H1 (cell line): ENCODE measurements around the gene DOCK9.

ENCODE experiments used
- BCL11A ChIP-seq, 2 experiments: IDR thresholded peaks; one replicate each; pipeline ENCODE4 v1.6.1; 2011; ENCODE audit warnings: low read depth in 2 of 2, low read length in 2 of 2, mild to moderate bottlenecking in 2 of 2
- EZH2 ChIP-seq: fragments of 200-600 bp; sonication (generic); IDR thresholded peaks from 2 replicates; pipeline ENCODE4 v1.7.1; 2012; ENCODE audit warnings: low read depth, mild to moderate bottlenecking, moderate library complexity, low read length, inconsistent platforms; ENCODE audit not compliant: severe bottlenecking
- GABPA ChIP-seq: IDR thresholded peaks from 2 replicates; pipeline ENCODE4 v1.6.1; 2011; ENCODE audit warnings: mild to moderate bottlenecking, low read length, moderate library complexity, borderline replicate concordance; ENCODE audit not compliant: insufficient read depth
- NRF1 ChIP-seq: IDR thresholded peaks from 2 replicates; pipeline ENCODE4 v1.6.1; 2011; ENCODE audit warnings: mild to moderate bottlenecking, low read depth, low read length, improper control_type of control experiment
- POLR2AphosphoS5 ChIP-seq: IDR thresholded peaks from 2 replicates; pipeline ENCODE4 v1.6.1; 2011; ENCODE audit warnings: low read depth, low read length
- SIN3A ChIP-seq, 2 experiments: IDR thresholded peaks in 1 of 2; conservative IDR thresholded peaks in 1 of 2; 2 replicates each; pipeline ENCODE4 v1.6.1; 2011 to 2012; ENCODE audit warnings: low read length in 2 of 2, improper control_type of control experiment in 1 of 2, low read depth in 1 of 2, mild to moderate bottlenecking in 1 of 2
- TBP ChIP-seq: IDR thresholded peaks from 2 replicates; pipeline ENCODE4 v1.6.1; 2011; ENCODE audit warnings: low read depth, low read length, improper control_type of control experiment
- YY1 ChIP-seq: IDR thresholded peaks from 2 replicates; pipeline ENCODE4 v1.6.1; 2011; ENCODE audit warnings: low read depth, mild to moderate bottlenecking, low read length
- TF ChIP-seq, protein P1 (sequence below), 3 experiments: IDR thresholded peaks; 1 replicate in 2 of 3; 2 replicates in 1 of 3; pipeline versions ENCODE4 v1.5.1 to v1.6.1; 2011; ENCODE audit warnings: low read length in 3 of 3, mild to moderate bottlenecking in 3 of 3, inconsistent platforms in 2 of 3, low read depth in 1 of 3, moderate library complexity in 1 of 3; ENCODE audit not compliant: insufficient read depth in 1 of 3; ENCODE audit errors: control extremely low read depth in 1 of 3

DNA sequence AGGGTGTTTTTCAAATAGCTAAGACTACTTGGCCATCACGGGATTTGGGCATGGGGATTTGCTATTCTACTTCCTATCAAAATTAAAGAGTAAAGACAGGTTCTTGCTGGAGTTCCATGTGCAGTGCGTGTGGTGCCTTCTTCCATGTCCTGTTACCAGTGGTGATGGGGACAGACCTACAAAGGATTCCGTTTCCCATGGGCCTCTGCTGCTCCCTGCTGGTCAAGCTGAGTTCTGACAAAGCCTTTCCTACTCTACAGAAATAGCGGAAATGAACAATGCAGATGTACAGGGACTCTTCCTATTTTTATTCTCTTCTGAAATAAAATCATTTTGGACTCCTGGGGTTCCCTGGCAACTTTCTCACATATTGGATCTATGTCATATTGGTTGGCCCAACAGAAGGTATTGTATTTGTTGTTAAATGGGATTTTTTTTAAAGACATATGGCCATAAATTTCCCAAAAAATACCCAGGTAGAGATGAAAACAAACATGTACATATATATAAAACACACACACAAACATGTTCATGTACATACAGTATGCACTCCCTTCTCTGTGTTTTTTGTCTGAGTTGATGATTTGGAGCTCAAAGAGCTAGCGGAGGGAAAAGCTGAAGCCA is 134.9 kb downstream of the DOCK9 start:
- TF ChIP-seq YY1 (no peak), SIN3A (conservative IDR thresholded peaks at IDR 0.05 in 1 of 2, IDR thresholded peaks at IDR 0.05 in 1 of 2; ENCODE audit: low read depth in 1 of 2, low read length in 2 of 2) (no peak), POLR2AphosphoS5 (no peak), BCL11A (IDR thresholded peaks at IDR 0.05; ENCODE audit: low read depth in 2 of 2, low read length in 2 of 2) (no peak), GABPA (no peak), EZH2 (no peak), NRF1 (no peak), TBP (no peak)
- TF ChIP-seq, protein P1, sequence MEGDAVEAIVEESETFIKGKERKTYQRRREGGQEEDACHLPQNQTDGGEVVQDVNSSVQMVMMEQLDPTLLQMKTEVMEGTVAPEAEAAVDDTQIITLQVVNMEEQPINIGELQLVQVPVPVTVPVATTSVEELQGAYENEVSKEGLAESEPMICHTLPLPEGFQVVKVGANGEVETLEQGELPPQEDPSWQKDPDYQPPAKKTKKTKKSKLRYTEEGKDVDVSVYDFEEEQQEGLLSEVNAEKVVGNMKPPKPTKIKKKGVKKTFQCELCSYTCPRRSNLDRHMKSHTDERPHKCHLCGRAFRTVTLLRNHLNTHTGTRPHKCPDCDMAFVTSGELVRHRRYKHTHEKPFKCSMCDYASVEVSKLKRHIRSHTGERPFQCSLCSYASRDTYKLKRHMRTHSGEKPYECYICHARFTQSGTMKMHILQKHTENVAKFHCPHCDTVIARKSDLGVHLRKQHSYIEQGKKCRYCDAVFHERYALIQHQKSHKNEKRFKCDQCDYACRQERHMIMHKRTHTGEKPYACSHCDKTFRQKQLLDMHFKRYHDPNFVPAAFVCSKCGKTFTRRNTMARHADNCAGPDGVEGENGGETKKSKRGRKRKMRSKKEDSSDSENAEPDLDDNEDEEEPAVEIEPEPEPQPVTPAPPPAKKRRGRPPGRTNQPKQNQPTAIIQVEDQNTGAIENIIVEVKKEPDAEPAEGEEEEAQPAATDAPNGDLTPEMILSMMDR (IDR thresholded peaks at IDR 0.05; ENCODE audit: control extremely low read depth in 1 of 3, insufficient read depth in 1 of 3, low read depth in 1 of 3, low read length in 3 of 3): peak; percentile 73 to 89 (median 81)
